C4-2B (cell line): ENCODE results near the gene LTBP2.

Experiments
- ZFX ChIP-seq: fragments of 450-650 bp; IDR thresholded peaks from 2 replicates; pipeline ENCODE4 v1.6.1; 2017
- TF ChIP-seq, protein P1 (sequence below): fragments of 450-650 bp; conservative IDR thresholded peaks from 2 replicates; pipeline ENCODE4 v1.5.1; 2017; ENCODE audit warnings: mild to moderate bottlenecking

DNA sequence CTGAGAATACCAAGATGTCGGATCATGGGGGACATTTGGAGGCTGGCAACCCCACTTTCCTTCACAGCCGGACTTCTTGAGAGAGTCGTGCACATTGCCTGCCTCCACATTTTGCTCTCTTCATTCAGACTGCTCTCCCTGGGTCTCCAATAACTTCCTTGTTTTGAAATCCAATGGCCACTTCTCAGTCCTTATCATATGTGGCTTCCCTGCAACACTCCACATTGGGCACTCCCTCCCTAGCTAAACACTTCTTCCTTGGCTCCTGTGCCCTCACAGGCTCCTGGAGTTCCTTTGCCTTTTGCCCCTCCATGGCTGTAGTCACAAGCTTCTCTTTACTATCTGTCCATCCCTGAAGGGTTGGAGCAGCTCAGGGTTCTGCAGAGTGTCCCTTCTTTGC is 149.0 kb downstream of the LTBP2 start:
- TF ChIP-seq, protein P1, sequence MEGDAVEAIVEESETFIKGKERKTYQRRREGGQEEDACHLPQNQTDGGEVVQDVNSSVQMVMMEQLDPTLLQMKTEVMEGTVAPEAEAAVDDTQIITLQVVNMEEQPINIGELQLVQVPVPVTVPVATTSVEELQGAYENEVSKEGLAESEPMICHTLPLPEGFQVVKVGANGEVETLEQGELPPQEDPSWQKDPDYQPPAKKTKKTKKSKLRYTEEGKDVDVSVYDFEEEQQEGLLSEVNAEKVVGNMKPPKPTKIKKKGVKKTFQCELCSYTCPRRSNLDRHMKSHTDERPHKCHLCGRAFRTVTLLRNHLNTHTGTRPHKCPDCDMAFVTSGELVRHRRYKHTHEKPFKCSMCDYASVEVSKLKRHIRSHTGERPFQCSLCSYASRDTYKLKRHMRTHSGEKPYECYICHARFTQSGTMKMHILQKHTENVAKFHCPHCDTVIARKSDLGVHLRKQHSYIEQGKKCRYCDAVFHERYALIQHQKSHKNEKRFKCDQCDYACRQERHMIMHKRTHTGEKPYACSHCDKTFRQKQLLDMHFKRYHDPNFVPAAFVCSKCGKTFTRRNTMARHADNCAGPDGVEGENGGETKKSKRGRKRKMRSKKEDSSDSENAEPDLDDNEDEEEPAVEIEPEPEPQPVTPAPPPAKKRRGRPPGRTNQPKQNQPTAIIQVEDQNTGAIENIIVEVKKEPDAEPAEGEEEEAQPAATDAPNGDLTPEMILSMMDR: no peak
- TF ChIP-seq ZFX: no peak
